Fibroblast of skin of right biceps (primary cell): Measurements from ENCODE around the gene FGFBP3.
"Not testable (repeated sequence)": the region's sequence is repeated elsewhere in the genome, so short reads cannot be mapped to it uniquely, and the experiment has no call there.

Experiments
- DNase-seq: peaks from one replicate; pipeline ENCODE4 v3.0.0-alpha.2; 2013

FGFBP3 gene

DNA sequence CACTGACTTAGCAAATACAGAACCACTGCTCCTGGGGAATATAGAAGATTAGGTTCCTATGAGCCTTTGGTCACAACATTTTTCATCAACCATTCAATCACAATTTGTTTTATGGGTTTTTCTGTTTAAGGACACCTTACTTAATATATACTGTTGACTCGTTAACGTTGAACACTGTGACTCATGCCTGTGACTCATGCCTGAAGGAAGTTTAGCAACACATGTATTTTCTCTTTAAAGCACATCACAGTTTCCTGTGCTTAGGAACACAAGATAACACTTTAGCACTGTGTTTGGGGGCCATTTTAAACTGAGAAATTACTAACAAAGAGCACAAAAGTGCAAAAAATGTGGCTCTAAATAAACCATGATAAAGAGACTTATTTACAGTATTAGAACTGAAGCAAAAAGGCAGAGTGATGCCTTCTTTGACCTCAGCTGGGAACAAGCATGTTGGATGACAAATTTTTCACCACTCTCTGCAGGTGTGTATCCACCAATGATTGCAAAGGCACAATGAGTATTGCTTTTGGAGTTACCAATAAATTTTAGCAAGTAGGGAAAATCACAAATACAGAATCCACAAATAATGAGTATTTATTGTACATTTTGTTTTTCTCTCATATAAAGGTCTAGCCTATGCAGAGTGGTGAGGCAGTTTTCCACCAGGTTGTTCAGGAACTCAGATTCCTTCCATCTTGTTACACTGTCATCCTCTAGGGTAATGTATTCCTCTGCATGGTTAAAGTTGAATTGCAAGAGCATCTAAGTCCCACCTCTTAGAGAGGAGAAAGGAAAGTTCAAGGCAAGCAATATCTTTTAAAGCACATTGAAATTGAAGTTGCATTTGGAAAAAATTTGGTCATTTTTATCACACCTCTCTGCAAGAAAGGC is 7.3 kb downstream of the FGFBP3 start:
- DNase-seq: peak; percentile 90

DNA sequence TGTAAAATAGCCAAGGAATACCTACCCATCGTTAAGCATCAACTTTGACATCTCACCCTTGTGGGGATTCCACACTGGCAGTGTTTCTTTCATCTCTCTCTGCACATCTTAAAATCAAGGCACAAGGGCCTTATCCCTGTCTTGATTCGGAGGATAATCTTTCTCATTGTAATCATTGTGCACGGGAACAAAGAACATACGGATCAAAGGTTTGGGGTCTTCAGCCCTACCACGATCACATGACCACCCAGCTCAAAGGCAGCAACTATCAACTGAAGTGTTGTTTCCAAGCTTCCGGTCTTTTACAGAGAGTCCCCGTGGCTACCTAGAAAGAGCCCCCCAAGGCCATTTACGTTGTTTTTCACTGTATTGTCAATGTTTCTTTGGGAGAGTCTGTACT is 11.9 kb downstream of the FGFBP3 start:
- DNase-seq: no peak

DNA sequence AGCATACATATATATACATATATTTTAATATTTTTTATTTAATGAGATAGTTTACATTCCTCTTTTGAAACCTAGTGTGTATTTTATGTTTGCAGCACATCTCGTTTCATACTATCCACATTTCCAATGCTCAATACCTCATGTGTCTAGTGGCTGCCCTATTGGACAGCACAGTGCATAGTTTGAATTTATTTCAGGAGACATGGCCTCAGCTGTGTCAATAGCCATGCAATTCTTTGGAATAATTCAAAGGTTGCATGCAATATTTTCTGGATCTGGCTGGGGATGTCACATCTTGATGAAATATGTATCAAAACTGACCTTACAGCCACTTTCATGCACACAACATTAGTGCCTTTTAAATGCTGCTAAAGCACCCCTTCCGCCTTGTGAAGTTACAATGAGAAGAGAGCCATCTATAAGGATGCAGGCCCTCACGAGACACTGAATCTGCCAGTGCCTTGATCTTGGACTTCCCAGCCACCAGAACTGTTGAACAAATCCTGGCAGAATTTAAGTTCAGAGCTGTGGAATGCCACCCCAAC is 13.0 kb downstream of the FGFBP3 start:
- DNase-seq: no peak

DNA sequence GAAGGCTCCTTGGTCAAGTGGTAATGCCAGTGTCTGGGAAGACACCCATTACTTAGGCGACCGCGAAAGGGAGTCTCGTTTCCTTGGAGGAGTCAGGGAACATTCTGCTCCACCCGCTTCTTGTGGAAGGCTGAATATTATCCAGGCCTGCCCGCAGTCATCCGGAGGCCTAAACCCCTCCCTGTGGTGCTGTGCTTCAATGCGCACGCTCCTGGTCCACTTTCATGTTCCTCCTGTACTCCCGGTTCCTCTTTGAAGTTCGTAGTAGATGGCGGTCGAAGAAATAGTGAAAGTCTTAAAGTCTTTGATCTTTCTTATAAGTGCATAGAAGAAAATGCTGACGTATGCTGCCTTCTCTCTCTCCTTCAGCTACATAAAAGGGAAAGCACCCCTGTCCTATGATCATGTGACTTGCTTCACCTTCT is 15.0 kb downstream of the FGFBP3 start:
- DNase-seq: not testable (repeated sequence)

DNA sequence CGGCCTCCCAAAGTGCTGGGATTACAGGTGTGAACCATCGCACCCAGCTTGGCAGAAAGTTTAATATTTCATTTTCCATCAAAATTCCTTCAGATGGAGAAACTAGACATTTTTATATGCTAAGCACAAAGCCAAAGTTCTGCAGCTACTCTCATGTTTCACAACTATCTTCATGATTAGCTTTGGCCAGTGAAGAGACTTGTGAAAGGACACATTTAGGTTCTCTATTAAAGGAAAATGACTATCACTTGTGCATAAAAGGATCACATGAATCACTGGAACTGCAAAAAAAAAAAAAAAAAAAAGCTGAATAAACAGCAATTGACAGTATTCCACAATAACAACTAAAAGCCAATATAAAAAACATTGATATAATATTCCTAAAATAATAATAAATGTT is 16.2 kb downstream of the FGFBP3 start:
- DNase-seq: no peak

DNA sequence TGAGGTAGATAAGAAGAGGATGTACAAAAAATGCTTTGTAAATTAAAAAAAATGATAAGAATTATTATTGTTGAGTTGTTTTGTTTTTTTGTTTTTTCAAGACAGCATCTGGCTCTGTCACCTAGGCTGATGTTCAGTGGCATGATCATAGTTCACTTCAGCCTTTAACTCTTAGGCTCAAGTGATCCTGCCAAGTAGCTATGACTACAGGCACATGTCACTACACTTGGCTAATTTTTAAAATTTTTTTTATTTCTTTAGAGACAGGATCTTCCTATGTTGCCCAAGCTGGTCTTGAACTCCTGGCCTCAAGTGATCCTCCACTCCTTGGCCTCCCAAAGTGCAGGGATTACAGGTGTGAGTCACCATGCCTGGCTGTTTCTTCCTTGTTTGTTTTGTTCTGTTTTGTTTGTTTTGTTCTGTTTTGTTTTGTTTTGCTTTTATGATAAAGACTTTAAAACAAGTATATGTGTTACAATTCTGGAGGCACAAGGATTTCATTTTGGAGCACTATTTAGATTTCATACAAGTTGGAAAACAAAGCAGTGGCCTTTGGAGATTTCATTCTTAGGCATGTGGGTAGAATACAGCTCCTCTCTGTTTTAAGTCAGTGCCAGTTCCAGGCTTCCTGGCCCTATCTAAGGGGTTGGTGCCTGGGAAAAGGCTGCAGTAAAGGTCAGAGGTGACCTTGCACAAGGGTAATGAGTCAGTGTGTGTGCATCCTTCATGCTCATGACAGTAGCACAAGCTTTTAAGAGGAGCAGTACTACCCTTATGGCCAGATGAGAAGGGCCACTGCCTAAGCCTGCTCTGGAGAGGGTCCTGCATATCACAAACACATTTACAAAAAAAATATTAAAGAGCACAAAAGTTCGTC is 17.9 kb downstream of the FGFBP3 start:
- no peak for DNase-seq

DNA sequence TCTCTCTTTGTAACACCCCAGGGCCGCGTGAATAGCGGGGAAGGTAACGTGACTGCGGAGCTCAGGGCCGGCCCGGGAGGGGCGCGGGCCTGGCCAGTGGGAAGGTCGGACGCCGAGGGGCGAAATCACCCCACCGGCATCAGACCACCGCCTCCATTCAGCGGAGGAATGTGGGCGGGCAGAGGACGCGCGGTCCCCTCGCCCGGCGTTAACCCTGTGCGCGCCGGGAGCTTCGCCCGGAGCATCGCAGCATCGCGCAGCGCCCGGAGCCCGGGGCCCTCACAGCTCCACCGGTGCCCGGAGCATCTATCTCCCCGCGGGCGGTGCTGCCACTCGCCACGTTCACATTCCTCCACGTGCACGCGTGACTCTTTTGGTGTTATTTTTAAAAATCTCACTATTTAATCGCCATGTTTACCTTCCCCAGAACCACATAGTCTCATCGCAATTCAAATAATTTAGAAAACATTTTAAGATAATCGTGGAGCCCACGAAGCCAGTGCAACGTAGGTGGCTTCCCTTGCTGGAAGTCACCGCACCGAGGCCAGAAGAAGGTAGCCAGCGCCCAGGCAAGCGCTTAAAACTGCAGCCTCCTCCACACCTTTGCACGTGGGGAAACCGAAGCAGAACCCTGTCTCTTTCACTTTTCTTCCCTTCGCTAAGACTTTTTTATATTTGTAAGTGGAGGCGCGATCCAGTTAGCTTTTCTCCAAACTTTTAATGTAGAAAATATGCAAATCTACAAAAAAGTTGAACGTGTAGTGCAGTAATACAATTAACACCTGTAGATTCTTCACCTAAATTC is 21.8 kb downstream of the FGFBP3 start:
- DNase-seq: peak; percentile 44

DNA sequence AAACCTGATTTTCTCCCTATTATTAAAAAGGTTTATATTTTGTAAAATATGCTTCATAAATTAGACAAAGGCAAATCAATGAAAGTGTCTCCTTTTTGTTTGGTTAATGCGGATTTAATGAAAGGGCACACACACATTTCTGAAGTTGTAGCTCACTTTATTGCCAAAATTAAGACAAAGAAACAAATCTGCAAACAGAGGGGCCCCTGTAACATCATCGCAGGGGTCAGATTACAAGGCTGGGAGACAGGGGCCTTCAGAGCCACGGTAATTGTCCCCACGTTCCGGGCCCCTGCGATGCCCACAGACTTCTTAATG is 22.4 kb downstream of the FGFBP3 start:
- no peak for DNase-seq

DNA sequence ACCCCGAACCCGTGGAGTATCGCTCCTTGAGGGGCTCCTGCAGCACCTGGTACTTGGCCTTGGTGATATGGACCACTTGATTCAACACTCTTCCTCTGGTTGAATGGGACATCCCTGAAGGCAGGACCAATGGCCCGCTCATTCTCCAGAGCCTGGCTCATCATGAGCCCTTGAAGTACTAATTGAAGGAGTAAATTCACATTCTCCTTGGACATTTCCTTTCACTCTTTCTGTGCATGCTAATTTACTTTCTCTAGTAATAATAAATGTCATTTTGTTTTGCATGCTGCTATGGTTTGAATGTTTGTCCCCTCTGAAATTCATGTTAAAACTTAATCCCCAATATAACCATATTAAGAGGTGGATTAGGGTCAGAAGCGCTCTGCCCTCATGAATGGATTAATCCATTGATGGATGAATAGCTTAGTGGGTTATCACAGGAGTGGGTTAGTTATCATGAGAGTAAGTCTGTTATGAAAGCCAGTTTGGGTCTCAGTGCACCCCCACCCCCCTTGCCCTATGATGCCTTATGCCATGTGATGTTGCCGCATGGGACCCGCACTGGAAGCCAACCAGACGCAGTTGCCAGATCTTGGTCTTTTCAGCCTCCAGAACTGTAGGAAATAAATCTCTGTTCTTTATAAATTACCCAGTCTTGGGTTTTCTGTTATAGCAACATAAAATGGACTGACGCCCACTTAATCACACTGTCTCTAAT is 23.8 kb downstream of the FGFBP3 start:
- DNase-seq: no peak

DNA sequence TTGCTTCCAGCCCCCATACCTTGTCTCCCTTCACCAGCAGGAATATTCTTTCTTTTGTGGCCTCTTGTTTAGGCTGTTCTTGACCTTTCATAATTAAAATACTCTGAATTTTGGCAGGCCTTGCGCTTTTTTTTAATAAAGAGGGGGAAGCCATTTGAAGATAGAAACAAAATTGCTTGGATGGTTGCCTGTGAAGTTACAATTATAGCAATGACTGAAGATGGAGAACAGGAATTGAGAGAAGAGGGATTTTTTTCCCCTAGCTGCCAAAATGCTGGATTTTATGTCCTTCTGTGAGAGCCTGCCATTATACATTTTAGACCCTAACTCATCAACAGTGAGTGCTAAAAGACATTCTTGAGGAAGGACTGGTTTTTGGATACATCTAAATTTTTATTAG is 24.8 kb downstream of the FGFBP3 start:
- DNase-seq: no peak

DNA sequence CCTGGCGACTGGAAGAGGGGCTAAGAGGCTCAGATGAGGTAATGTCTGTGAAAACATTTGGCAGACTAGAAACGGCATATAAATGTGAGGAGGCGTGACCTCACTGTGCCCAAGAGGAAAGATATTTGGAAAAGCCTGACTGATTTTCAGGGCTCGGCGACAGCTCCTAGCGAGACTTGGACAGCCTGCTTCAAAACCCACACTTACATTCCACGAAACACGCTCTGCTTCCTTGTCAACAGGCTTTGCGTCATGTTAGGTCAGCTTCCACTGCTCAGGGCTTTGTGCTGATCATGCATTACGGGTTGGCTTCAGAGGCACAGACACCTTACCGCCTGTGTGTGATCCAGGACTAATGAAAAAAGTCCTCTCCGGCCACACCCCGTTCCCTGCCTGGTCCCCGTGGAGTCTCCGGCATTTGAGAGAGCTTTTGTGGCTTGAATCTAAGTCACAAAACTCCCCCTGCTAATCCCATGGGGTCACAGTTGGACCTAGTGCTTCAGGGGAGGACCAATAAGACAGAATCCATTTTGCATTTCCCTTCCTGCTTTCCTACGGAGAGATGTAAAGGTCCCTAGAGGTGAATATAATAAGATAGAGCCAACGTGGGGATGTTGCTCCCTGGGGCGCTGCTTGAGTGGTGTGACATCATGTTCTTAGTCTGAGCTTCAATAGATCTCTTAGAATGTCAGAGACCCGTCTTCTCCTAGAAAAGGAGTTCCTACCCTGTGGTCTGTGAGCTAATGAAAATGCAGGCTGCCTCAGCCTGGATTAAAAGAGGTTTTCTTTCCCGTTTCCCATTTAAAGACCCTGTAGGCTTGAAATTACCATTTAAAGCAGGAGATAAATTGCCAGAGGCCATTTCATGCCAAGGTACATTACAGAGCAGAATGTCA is 25.5 kb downstream of the FGFBP3 start:
- peak; percentile 59 for DNase-seq

DNA sequence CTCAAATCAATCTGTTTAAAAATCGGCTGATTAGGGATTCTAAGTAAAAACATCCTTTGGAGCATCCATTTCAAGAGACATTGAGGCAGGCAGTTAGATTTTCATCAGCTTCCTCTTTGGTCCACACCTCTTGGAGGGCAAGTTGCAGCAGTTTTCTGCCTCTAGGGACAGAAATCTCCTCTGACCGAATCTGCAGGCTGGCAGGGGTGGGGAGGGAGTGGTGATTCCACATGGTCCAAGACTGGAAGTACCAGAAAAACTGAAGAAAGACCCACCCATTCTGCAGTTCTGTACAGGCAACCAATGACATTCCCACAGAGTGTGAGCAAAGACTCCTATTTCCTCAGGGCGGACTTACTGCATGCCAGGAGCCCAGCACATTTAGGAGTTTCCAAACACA is 29.0 kb downstream of the FGFBP3 start:
- no peak for DNase-seq

DNA sequence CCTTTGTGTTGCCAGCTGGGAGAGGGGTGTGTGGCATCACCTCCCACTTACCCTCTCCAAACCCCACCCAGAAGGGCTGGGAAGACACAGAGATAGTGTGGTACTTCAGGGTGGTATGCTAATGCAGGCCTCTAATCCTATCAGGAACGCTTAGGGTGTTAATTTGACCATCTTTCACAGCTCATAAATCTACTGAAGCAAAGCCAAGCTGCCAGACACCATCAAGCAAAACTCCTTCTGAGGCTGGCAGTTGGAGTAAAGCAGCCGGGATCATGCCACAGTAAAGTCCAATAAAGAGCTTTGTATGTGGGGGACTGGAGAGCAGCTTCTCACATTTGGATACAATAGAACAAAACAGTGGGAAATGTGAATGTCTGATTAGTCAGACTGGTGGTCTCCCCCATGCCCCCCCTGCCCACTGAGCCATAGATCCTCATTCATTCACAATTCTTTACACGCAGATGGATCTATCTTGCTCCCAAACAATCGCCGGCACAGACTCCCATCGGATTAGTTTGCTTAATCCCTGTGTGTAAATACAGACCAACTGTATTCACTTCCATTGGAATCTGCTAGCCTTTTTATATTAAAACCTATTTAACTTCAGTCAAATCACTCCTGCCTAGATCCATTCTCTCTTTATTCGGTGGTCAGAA is 29.6 kb downstream of the FGFBP3 start:
- no peak for DNase-seq

DNA sequence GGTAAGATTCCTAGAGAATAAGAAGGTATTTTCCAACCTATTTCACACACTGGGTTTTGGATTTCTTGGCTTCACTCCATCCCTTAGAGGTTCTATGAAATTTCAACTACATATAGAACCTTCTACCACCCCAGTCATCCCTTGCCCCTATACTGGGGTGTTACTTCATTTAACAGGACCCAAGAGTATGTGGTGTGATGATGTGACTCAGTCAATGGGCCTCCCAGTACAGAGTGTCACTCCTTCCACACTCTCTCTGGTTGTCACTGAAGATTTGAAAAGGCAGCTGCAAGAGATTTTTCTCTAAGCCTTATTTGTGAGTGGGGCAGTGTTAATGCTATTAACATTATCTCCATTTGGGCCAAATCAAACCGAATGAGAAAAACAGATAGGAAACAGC is 33.5 kb downstream of the FGFBP3 start:
- DNase-seq: no peak

DNA sequence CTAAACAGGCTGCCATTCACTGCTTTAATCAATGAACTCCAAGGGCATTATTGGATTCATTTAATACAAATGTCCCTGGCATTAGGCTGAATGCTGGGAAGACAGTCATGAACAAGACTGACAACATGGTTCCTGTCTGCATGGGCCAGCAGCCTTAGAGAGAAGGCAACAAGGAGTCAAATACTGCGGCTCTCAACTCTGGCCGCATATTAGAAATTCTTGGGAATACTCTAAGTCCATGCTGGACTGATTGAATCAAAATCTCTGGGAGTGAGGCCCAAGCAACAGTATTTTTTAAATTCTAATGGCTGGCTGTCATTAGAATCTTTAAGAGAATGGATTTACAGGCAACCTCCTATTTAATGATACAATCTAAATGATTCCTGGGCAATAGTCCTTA is 34.1 kb downstream of the FGFBP3 start:
- DNase-seq: no peak

DNA sequence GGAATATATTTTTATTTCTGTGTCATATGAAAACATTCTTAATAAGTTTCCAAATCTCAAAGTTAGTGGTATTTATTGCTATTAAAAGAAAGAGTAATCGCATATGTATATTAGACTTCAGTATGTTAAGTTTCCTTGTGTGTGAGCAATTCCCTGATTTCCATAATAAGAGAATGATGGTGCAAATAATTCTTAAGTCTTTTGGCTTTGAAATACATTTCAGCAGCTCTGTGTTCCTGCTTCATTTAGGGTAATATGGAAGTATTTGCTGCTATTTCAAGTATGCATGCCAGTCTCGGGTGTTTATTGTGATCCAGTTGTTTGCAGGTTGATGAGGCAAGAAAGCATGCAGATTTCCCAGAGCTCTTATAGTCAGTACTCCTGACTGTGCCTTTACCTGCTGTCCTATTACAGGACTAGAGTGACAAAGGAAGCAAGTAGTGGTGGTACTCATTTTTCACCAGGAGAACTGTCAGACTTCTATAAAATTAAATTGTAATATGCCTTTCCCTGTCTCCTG is 43.7 kb downstream of the FGFBP3 start:
- DNase-seq: no peak

DNA sequence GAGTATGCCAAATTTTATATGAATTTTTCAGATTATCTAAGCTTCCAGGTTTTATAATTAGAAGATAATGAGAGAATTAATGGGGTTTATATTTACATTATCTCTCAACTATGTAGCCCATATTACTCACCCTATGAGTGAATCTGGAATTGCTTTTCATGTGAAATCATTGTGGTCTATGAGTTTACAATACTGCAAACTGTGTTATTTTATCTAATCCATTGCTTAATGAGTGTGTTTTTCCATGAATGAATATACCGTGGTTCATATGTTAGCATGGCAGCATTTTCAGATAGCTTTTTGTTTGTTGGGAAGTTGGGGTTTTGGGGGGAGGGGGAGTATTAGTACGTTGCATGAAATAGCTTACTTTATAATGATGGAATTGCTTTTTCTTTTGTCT is 44.5 kb downstream of the FGFBP3 start:
- no peak for DNase-seq

DNA sequence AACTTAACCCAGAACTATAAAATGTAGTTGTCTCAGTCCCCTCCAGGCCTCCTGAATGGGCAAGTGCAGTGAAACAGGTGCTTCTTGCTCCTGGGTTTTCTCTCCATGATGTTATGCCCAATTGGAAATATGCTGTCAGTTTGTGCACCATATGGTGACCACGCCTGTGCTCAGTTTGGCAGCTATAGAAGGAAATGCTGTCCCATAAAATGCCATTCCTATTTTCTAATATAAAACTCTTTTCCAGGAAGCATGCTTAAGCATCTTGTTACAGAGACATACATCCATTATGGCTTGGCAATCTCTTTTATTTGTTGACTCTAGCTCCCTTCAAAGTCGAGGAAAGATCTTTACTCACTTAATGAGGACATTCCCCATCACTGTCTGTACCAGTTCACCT is 45.2 kb downstream of the FGFBP3 start:
- no peak for DNase-seq

DNA sequence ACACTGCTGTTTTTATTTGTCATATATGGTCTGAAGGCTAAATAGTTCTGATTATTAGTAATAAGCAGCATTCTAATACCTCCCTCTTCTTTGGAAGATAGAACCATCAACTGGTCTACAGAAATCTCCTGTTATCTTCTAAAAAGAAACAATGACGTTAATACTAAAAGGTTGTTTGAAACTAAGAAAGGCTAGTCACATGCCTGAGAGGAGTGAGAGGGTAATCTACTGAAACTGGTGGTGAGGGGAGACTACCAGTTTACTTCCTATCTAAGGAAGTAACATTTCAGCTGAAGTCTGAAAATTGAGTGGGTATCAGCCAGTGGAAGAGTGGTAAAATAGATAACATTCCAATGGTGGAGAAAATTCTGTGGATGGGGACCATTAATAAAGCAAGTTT is 48.4 kb downstream of the FGFBP3 start:
- DNase-seq: no peak

DNA sequence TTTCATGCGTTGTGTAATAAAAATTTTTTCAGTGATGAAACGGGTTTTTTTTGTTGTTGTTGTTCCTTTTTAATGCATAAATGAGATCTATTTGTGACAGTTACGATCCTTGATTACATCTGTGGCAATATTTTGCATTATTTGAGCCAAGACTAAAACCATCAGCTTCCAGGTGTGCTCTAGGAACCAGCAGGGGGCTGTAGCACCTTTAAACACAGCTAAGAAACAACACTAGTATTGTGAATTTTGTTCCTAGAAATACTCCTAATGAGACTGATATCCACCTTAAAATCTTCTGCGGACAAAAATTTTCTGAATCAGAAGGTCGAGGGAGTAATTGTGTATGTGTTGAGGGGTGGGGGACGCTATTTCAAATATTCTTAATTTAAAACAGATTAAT is 52.6 kb downstream of the FGFBP3 start:
- DNase-seq: peak; percentile 9
